Fibroblast of lung (primary cell): ENCODE measurements around the gene RPP30. TPM values are rescaled to one million over a fixed set of nuclear protein-coding genes. Genes with fewer than 3 reads are reported as not detected.

ENCODE experiments used
- DNase-seq, 2 donors: peaks; one replicate each; pipeline versions ENCODE4 v3.0.0 to v3.0.0-alpha.2; 2010; ENCODE audit warnings: low read depth in 2 of 2
- H2AFZ ChIP-seq: 2 replicates; pipeline ENCODE4 v1.5.1; 2012; ENCODE audit warnings: low read length, control low read depth, inconsistent platforms
- H3K27ac ChIP-seq: 2 replicates; pipeline ENCODE4 v1.5.1; 2011; ENCODE audit warnings: low read length, control low read depth; ENCODE audit not compliant: insufficient read depth
- H3K27me3 ChIP-seq: 2 replicates; pipeline ENCODE4 v1.5.1; 2011; ENCODE audit warnings: mild to moderate bottlenecking, low read length; ENCODE audit not compliant: control insufficient read depth, insufficient read depth
- H3K36me3 ChIP-seq: 2 replicates; pipeline ENCODE4 v1.5.1; 2011; ENCODE audit warnings: low read length; ENCODE audit not compliant: control insufficient read depth, insufficient read depth
- H3K4me1 ChIP-seq: 2 replicates; pipeline ENCODE4 v1.5.1; 2011; ENCODE audit warnings: low read length; ENCODE audit not compliant: control insufficient read depth, insufficient read depth; ENCODE audit errors: extremely low read depth
- H3K4me2 ChIP-seq: 2 replicates; pipeline ENCODE4 v1.5.1; 2011; ENCODE audit warnings: low read length, control low read depth; ENCODE audit not compliant: insufficient read depth; ENCODE audit errors: extremely low read depth
- H3K4me3 ChIP-seq, 4 experiments: fragments of 200-600 bp in 1 of 4; sonication (generic) in 1 of 4; replicated peaks in 1 of 4; 2 replicates each; pipeline ENCODE4 v1.5.1; 2011 to 2016; ENCODE audit warnings: low read length in 4 of 4, low read depth in 3 of 4, mild to moderate bottlenecking in 3 of 4, control low read depth in 2 of 4, inconsistent platforms in 1 of 4, mixed read lengths in 1 of 4; ENCODE audit not compliant: insufficient read depth in 1 of 4; ENCODE audit errors: control extremely low read depth in 1 of 4
- H3K79me2 ChIP-seq: 2 replicates; pipeline ENCODE4 v1.5.1; 2012; ENCODE audit warnings: mild to moderate bottlenecking, low read length, inconsistent platforms; ENCODE audit not compliant: control insufficient read depth, insufficient read depth
- H3K9ac ChIP-seq: 2 replicates; pipeline ENCODE4 v1.5.1; 2011; ENCODE audit warnings: mild to moderate bottlenecking, low read length, control low read depth; ENCODE audit not compliant: insufficient read depth
- H3K9me3 ChIP-seq: 2 replicates; pipeline ENCODE4 v1.5.1; 2012; ENCODE audit warnings: low read depth, low read length; ENCODE audit not compliant: control insufficient read depth, insufficient read depth
- H4K20me1 ChIP-seq: 2 replicates; pipeline ENCODE4 v1.5.1; 2011; ENCODE audit warnings: low read length; ENCODE audit not compliant: control insufficient read depth, insufficient read depth; ENCODE audit errors: extremely low read depth
- CTCF ChIP-seq, 2 donors: IDR thresholded peaks in 1 of 2; conservative IDR thresholded peaks in 1 of 2; 1 replicate in 1 of 2; 2 replicates in 1 of 2; pipeline ENCODE4 v1.5.1; 2011 to 2012; ENCODE audit warnings: low read length in 2 of 2, control low read depth in 1 of 2, inconsistent platforms in 1 of 2, low read depth in 1 of 2, mild to moderate bottlenecking in 1 of 2
- EZH2 ChIP-seq: IDR thresholded peaks from 2 replicates; pipeline ENCODE4 v1.5.1; 2012; ENCODE audit warnings: low read length, control low read depth, mild to moderate bottlenecking; ENCODE audit errors: missing control alignments
- polyA plus RNA-seq, 2 donors: library from polyadenylated mRNA; depleted of rRNA in 1 of 2; stranded (reverse) in 1 of 2; unstranded in 1 of 2; fragments of >200 nt; gene quantifications; 2 replicates each; pipeline ENCODE4 v1.2.1, GENCODE V29; 2011 to 2012; ENCODE audit warnings: missing spikeins in 1 of 2
- total RNA-seq: library from RNA; depleted of rRNA; stranded (reverse); fragments of >200 nt; gene quantifications from 2 replicates; pipeline ENCODE4 v1.2.1, GENCODE V29; 2014

Gene RPP30
- total and polyA plus RNA-seq, 2 donors (not counting 1 experiment from before 2014, with no cell fraction given) = 32.2 to 38.6 TPM

- no peak for DNase-seq
- Histone ChIP-seq H3K27me3 (no peaks in the 10 kb centered on the region), H3K9ac (no peak overlapping the region), H3K79me2 (no peaks in the 10 kb centered on the region), H3K27ac (no peak overlapping the region), H2AFZ (no peak overlapping the region), H3K9me3 (no peaks in the 10 kb centered on the region), H4K20me1 (no peaks in the 10 kb centered on the region), H3K4me2 (no peak overlapping the region), H3K4me3 (no peak overlapping the region), H3K4me1 (no peaks in the 10 kb centered on the region), H3K36me3 (no peaks in the 10 kb centered on the region)
- TF ChIP-seq EZH2 = no peak
- no peak for TF ChIP-seq CTCF (conservative IDR thresholded peaks at IDR 0.05 in 1 of 2, IDR thresholded peaks at IDR 0.05 in 1 of 2; ENCODE audit: low read depth in 1 of 2, low read length in 2 of 2)
Observed at GRCh38 chr10:90845726-90846125, 26.0 kb upstream of the RPP30 start.

- TF ChIP-seq EZH2 (no peak), CTCF (conservative IDR thresholded peaks at IDR 0.05 in 1 of 2, IDR thresholded peaks at IDR 0.05 in 1 of 2; ENCODE audit: low read depth in 1 of 2, low read length in 2 of 2) (no peak)
- Histone ChIP-seq H3K9me3 (no peaks in the 10 kb centered on the region), H3K4me2 (no peak overlapping the region), H3K4me1 (no peaks in the 10 kb centered on the region), H3K36me3 (no peaks in the 10 kb centered on the region), H3K79me2 (no peaks in the 10 kb centered on the region), H3K27me3 (no peaks in the 10 kb centered on the region), H4K20me1 (no peaks in the 10 kb centered on the region), H3K27ac (no peak overlapping the region), H3K9ac (no peak overlapping the region), H2AFZ (no peak overlapping the region), H3K4me3 (no peak overlapping the region)
- peak in 1 of 2 donors; percentile 61 for DNase-seq
Observed at GRCh38 chr10:90846746-90847145, 25.0 kb upstream of the RPP30 start.

- no peaks in the 10 kb centered on the region for H4K20me1 ChIP-seq
- H3K4me3 ChIP-seq = no peak overlapping the region
- no peak overlapping the region for H2AFZ ChIP-seq
- H3K9ac ChIP-seq = no peak overlapping the region
- no peaks in the 10 kb centered on the region for H3K79me2 ChIP-seq
- no peaks in the 10 kb centered on the region for H3K9me3 ChIP-seq
- no peaks in the 10 kb centered on the region for H3K4me1 ChIP-seq
- H3K4me2 ChIP-seq = no peak overlapping the region
- TF ChIP-seq CTCF (conservative IDR thresholded peaks at IDR 0.05 in 1 of 2, IDR thresholded peaks at IDR 0.05 in 1 of 2; ENCODE audit: low read depth in 1 of 2, low read length in 2 of 2) = no peak
- no peak for TF ChIP-seq EZH2
- DNase-seq = peak; percentile 57 to 86
- no peaks in the 10 kb centered on the region for H3K36me3 ChIP-seq
- H3K27ac ChIP-seq = no peak overlapping the region
- H3K27me3 ChIP-seq = no peaks in the 10 kb centered on the region
Observed at GRCh38 chr10:90847436-90847835, 24.3 kb upstream of the RPP30 start.
